Measurements from ENCODE around the gene TNFRSF1A.

Gene TNFRSF1A

DNA sequence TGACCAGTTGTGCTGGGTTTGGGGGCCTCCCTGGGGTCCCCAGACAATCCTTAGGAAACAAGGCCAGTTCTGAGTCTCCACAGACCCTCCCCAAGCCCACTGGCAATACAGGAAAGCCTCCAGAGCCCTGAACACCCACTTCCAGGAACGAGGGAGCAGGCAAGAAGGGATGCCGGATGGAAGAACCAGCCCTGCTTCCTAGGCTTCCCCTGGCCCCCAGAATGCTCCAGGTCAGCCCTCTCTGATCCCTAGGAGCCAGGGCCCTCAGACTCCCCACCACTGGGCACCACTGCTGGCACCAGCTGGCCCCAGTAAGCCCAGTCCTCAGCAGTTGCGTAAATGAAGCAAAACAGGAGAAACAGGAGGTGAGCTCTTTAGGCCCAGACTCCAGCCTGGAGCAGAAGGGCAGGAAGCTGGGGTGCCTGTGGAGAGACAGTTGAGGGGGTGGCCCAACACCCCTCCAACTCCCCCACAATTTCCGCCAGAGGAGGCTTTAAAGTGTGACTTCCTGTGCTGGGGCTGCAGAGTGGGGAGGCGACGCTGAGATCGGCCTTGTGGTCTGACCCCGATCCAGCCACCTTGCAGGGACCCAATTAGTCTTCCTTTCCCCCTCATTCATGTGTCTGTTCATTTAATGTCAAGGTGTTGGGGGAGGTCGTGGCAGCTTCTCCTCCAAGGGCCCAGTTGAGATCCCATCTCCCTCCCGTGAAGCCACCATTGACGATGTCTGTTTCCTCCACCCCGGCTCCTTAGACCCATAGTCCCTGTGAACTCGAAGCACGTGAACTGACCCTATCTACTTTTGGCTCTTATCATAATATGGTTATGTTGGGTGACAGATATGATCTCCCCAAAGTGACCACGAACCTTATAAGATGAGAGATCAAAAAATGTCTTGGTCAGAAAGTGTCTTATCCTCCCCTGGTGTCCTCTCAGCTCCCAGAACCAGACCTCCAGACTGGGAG is 4.7 kb downstream of the TNFRSF1A start:
- DNase-seq: no peak

GRCh38 chr12:6336079-6336888 is 5.6 kb downstream of the TNFRSF1A start:
- DNase-seq: peak; percentile 94

GRCh38 chr12:6335451-6336078 is 6.3 kb downstream of the TNFRSF1A start:
- DNase-seq: peak; percentile 82

DNA sequence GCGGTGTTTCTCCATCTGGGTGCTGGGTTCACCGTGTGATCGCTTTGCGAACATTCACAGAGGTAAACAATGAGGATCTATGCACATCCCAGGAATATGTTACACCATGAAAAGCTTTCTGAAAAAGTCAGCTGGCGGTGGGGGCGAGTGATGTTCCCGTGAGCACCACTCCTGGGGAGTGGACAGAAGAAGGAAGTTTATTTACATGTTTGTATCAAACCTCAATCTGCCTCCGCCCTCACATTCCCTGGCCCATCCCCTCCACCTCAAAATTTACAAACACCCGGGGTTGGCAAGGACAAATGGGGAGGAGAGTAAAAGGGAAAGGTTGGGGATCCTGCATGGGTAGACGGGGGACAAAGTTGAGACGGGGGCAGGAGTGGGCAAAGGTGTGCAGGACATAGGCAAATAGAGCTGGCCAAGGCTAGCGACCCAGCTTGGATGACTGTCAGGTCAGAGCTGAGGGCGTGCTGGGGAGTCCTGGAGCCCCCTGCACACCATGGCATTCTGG is 6.9 kb downstream of the TNFRSF1A start:
- no peak for DNase-seq

GRCh38 chr12:6334359-6334758 is 7.5 kb downstream of the TNFRSF1A start:
- DNase-seq: no peak

DNA sequence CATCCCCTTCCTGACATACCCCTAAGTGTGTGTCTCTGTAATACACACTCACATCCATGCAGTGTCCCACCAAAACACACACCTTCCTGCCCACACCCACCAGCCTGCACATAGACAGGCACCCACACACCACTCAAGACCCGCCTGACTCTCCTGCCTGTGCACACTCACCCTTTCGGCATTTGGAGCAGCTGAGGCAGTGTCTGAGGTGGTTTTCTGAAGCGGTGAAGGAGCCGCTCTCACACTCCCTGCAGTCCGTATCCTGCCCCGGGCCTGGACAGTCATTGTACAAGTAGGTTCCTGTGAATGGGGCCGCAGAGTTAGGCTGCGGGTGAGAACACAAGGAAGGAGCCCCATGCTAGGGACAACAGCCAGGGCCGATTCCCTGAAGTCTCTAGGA is 8.3 kb downstream of the TNFRSF1A start:
- DNase-seq: no peak

DNA sequence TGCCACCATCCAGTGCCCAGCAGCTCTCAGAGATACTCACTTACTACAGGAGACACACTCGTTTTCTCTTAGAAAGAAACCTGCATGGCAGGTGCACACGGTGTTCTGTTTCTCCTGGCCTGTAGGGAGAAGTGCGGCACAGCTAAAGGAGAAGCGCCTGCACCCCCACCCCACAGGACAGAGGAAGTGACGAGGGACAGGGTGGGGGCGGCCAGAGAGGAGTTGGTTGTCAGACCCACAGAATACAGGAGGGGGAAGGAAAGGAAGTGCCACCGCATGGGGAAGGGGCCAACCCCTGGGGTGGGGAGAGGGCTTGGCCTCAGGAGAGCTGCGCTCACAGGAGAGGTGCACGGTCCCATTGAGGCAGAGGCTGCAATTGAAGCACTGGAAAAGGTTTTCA is 8.8 kb downstream of the TNFRSF1A start:
- no peak for DNase-seq

GRCh38 chr12:6332459-6332858 is 9.4 kb downstream of the TNFRSF1A start:
- no peak for DNase-seq

- DNase-seq: no peak
Observed at GRCh38 chr12:6330999-6331714, 10.7 kb downstream of the TNFRSF1A start.

- no peak for DNase-seq
Observed at GRCh38 chr12:6330192-6330591, 11.7 kb downstream of the TNFRSF1A start.

DNA sequence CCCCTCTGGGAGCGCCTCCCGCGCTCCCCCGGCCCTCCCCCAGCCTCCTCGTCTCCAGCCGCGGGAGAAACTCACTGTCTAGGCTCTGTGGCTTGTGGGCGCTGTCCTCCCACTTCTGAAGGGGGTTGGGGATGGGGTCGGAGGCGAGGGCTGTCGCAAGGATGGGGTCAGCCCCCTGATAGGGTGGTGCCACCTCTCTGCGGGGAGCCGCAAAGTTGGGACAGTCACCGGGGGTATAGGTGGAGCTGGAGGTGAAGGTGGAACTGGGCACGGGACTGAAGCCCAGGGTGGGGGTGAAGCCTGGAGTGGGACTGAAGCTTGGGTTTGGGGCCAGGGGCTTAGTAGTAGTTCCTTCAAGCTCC is 12.2 kb downstream of the TNFRSF1A start:
- no peak for DNase-seq

- DNase-seq: no peak
Observed at GRCh38 chr12:6328945-6329702, 12.8 kb downstream of the TNFRSF1A start.

GRCh38 chr12:6328045-6328779 is 13.7 kb downstream of the TNFRSF1A start:
- no peak for DNase-seq

- DNase-seq: no peak
Observed at GRCh38 chr12:6327229-6328041, 14.4 kb downstream of the TNFRSF1A start.

DNA sequence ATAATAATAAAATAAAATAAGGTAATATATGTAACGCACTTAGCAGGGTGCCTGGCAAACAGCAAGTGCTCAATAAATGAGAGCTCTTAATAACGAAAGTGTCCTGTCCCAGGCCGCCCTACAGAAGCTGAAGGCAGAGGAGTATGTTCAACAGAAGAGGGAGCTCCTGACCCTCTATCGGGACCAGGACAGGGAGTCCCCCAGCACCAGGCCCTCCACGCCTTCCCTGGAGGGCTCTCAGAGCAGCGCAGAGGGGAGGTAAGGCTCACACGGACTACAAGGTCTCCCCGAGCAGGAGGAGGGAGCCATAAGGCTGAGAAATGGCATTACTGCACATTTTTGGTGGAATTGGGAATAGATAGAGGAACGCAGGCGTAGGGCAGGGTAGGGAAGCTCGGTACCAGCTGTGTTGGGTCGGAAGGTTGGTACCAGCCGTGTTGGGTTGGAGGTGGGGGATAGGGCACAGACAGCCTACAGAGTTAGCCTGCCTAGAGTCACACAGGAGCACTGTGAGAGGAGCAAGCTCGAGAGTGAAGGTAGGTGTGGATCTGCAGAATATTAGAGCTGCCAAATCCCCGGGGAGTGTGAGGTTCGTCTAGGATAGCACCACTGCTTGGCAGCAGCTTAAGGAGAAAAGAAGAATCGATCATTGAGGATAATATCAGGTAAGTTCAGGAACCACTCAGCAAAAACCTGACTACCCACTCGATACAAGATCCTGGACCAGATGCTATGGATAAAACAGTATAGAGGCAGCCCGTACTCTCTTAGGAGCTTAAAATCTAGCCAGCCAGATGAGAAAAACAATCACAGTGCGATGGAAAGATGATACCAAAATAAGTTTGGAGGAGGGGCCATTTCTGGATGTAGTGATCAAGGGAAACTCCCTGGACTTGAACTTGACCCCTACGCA is 15.3 kb downstream of the TNFRSF1A start:
- DNase-seq: peak; percentile 66

- DNase-seq: no peak
Observed at GRCh38 chr12:6324936-6325750, 16.7 kb downstream of the TNFRSF1A start.

- no peak for DNase-seq
Observed at GRCh38 chr12:6323995-6324711, 17.7 kb downstream of the TNFRSF1A start.

All from left hindlimb (tissue), 1 donor.